ENCODE measurements around the gene SNX25. TPM values are rescaled to one million over a fixed set of nuclear protein-coding genes. Genes with fewer than 3 reads are reported as not detected.
"Not testable (repeated sequence)": the region's sequence is repeated elsewhere in the genome, so short reads cannot be mapped to it uniquely, and the experiment has no call there.

Gene SNX25
- total RNA-seq, 2 donors from 2014 or later, result 21.4 to 26.0 TPM

DNA sequence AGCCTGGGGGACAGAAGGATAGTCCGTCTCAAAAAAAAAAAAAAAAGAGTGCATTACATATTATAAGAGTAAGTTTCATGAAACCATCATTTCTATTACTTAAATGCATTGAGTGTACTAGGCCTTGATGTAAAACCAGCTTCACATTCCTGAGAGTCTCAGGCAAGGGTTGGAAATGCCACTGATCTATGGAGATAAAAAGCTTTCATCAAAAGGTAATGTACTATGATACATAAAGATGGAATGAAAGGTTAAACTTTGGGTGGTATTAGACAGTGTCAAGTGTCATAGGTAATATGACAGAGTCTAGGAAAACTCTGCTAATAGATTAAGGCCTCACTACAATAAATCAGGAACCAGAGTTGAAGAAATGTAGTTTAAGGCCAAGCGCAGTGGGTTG is 13.0 kb upstream of the SNX25 start:
- no peaks in the 10 kb centered on the region for H3K9me3 ChIP-seq (ENCODE audit: control insufficient read depth, low read length)
- H3K27me3 Mint-ChIP-seq (ENCODE audit: insufficient read depth), result no peaks in the 10 kb centered on the region
- 92 to 100% methylated on average over 1 of the region's 2 CpGs for WGBS, 2 experiments (ENCODE audit: insufficient coverage in 1 of 2, insufficient read length in 1 of 2)

DNA sequence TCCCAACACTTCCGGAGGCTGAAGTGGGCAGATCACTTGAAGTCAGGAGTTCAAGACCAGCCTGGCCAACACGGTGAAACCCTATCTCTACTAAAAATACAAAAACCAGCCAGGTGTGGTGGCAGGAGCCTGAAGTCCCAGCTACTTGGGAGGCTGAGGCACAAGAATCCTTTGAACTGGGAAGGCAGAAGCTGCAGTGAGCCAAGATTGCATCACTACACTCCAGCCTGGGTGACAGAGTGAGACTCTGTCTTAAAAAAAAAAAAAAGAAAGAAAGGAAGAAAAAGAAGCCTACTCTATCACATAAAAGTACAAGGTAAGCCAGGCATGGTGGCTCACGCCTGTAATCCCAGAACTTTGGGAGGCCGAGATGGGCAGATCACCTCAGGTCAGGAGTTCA is 11.2 kb upstream of the SNX25 start:
- not testable (repeated sequence) for H3K27me3 Mint-ChIP-seq (ENCODE audit: insufficient read depth); H3K27ac ChIP-seq (ENCODE audit: low read depth, low read length); H3K27me3 ChIP-seq (ENCODE audit: control insufficient read depth, insufficient read depth, low read length, poor library complexity, severe bottlenecking); DNase-seq; H3K9me3 Mint-ChIP-seq; H3K9me3 ChIP-seq (ENCODE audit: control insufficient read depth, low read length); H3K4me3 Mint-ChIP-seq; H3K27ac Mint-ChIP-seq; H3K9ac ChIP-seq (ENCODE audit: extremely low read depth, low read length, poor library complexity, severe bottlenecking); H3K36me3 ChIP-seq (ENCODE audit: control insufficient read depth, insufficient read depth, low read length); H3K4me3 ChIP-seq (ENCODE audit: low read length); H3K4me1 ChIP-seq (ENCODE audit: control insufficient read depth, insufficient read depth, low read length)
- H3K4me1 Mint-ChIP-seq, result peaks cover 16% of the 10 kb centered on the region
- H3K36me3 Mint-ChIP-seq (ENCODE audit: low read depth), result peaks cover 10% of the 10 kb centered on the region
- 76 to 90% methylated on average over 2 to 4 of the region's 4 CpGs for WGBS, 2 experiments (ENCODE audit: insufficient coverage in 1 of 2, insufficient read length in 1 of 2)

More for the DNA sequence above, 13.0 kb upstream of the SNX25 start:
- Mint-ChIP-seq H3K4me3 (no peak overlapping the region), H3K9me3 (no peaks in the 10 kb centered on the region), H3K27ac (no peak overlapping the region), H3K36me3 (ENCODE audit: low read depth) (peaks cover 10% of the 10 kb centered on the region), H3K4me1 (peaks cover 7% of the 10 kb centered on the region)
- no peak overlapping the region for H3K27ac ChIP-seq (ENCODE audit: low read depth, low read length)
- H3K27me3 ChIP-seq (ENCODE audit: control insufficient read depth, insufficient read depth, low read length, poor library complexity, severe bottlenecking), result no peaks in the 10 kb centered on the region
- no peak for DNase-seq
- TF ChIP-seq, protein P1, sequence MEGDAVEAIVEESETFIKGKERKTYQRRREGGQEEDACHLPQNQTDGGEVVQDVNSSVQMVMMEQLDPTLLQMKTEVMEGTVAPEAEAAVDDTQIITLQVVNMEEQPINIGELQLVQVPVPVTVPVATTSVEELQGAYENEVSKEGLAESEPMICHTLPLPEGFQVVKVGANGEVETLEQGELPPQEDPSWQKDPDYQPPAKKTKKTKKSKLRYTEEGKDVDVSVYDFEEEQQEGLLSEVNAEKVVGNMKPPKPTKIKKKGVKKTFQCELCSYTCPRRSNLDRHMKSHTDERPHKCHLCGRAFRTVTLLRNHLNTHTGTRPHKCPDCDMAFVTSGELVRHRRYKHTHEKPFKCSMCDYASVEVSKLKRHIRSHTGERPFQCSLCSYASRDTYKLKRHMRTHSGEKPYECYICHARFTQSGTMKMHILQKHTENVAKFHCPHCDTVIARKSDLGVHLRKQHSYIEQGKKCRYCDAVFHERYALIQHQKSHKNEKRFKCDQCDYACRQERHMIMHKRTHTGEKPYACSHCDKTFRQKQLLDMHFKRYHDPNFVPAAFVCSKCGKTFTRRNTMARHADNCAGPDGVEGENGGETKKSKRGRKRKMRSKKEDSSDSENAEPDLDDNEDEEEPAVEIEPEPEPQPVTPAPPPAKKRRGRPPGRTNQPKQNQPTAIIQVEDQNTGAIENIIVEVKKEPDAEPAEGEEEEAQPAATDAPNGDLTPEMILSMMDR (conservative IDR thresholded peaks at IDR 0.05), result no peak
- H3K4me1 ChIP-seq (ENCODE audit: control insufficient read depth, insufficient read depth, low read length), result no peaks in the 10 kb centered on the region
- no peaks in the 10 kb centered on the region for H3K36me3 ChIP-seq (ENCODE audit: control insufficient read depth, insufficient read depth, low read length)
- H3K9ac ChIP-seq (ENCODE audit: extremely low read depth, low read length, poor library complexity, severe bottlenecking), result no peak overlapping the region
- no peak overlapping the region for H3K4me3 ChIP-seq (ENCODE audit: low read length)

DNA sequence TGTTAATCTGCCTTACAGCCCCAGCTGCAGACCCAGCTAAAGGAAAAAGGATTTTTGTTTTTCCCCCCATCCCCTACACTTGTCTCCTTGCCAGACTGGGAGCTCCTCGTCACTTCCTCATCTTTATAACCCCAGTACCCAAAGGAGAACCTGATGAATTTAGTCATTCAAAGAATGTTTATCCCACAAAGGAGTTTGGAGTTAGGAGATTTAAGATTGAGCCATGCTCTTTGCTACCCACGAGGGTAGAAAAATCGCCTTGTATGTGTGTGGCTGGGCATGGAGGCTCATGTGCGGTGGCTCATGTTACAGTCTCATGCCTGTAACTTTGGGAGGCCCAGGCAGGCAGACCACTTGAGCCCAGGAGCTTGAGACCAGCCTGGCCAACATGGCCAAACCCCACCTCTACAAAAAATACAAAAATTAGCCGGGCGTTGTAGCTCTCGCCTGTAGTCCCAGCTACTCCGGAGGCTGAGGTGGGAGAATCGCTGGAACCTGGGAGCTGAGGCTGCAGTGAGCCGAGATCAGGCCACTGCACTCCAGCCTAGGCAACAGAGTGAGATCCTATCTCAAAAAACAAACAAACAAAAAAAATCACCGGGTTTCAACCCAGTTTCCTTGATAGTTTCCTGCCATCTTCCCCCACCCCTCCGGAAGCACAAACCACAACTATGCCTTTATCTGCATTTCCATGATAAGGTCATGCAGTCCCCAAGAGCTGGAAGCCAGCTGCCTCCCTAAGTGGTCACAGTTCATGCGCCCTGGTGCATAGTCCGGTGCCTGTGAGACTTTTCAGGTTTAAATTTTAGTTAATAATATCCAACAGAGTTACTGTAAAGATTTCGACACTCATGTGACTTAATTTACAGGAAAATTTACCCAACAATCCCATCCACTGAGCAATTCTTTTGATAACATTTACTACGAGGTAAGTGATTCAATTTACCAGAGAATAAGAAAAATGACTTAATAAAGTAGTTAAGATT is 7.1 kb upstream of the SNX25 start:
- Histone ChIP-seq H3K4me1 (ENCODE audit: control insufficient read depth, insufficient read depth, low read length) (no peaks in the 10 kb centered on the region), H3K27ac (ENCODE audit: low read depth, low read length) (no peak overlapping the region), H3K9ac (ENCODE audit: extremely low read depth, low read length, poor library complexity, severe bottlenecking) (no peak overlapping the region), H3K4me3 (ENCODE audit: low read length) (peak overlapping the region; percentile 86), H3K36me3 (ENCODE audit: control insufficient read depth, insufficient read depth, low read length) (no peaks in the 10 kb centered on the region), H3K9me3 (ENCODE audit: control insufficient read depth, low read length) (no peaks in the 10 kb centered on the region), H3K27me3 (ENCODE audit: control insufficient read depth, insufficient read depth, low read length, poor library complexity, severe bottlenecking) (no peaks in the 10 kb centered on the region)
- Mint-ChIP-seq H3K27me3 (ENCODE audit: insufficient read depth) (peaks cover 4% of the 10 kb centered on the region), H3K27ac (no peak overlapping the region), H3K4me3 (peak overlapping the region; percentile 74), H3K4me1 (peaks cover 27% of the 10 kb centered on the region), H3K36me3 (ENCODE audit: low read depth) (peaks cover 8% of the 10 kb centered on the region), H3K9me3 (no peaks in the 10 kb centered on the region)
- TF ChIP-seq, protein P1 (conservative IDR thresholded peaks at IDR 0.05), result no peak
- WGBS, 2 experiments (ENCODE audit: insufficient coverage in 1 of 2, insufficient read length in 1 of 2), result 69 to 77% methylated on average over 3 to 16 of the region's 16 CpGs
- no peak for DNase-seq
